ENCODE data around the gene ATP6V0C.

The ATP6V0C gene

DNA sequence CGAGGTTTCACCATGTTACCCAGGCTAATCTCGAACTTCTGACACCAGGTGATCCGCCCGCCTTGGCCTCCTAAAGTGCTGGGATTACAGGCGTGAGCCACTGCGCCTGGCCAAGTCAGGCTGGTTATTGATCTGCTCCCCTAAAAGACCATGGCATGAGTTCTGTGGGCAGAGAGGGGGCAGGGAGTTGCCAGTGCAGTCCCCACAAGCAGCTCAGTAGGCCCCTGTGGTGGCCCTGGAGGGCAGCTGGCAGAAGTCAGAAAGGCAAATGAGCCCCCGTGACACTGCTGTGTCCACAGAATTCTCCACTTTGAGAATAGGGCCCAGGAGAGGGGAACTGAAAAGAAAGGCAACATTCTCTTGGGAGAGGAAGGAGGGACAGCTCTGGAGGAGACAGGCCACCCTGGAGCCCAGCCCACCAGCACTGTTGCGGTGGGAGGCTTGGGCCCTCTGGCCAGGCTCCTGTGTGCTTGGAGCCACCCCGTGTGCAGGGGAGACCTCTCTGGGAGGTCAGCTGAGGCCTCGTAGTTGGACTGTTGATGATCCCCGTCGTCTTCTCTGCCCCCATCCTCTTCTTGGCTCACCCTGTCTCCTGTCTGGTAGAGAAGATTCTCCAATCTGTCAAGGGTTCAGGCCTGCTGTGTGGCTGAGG lies 4.3 kb downstream of the ATP6V0C start:
- TF ChIP-seq EZH2 (IDR thresholded peaks at IDR 0.05; ENCODE audit: borderline replicate concordance, low read length) = no peak
- TF ChIP-seq, protein P1, sequence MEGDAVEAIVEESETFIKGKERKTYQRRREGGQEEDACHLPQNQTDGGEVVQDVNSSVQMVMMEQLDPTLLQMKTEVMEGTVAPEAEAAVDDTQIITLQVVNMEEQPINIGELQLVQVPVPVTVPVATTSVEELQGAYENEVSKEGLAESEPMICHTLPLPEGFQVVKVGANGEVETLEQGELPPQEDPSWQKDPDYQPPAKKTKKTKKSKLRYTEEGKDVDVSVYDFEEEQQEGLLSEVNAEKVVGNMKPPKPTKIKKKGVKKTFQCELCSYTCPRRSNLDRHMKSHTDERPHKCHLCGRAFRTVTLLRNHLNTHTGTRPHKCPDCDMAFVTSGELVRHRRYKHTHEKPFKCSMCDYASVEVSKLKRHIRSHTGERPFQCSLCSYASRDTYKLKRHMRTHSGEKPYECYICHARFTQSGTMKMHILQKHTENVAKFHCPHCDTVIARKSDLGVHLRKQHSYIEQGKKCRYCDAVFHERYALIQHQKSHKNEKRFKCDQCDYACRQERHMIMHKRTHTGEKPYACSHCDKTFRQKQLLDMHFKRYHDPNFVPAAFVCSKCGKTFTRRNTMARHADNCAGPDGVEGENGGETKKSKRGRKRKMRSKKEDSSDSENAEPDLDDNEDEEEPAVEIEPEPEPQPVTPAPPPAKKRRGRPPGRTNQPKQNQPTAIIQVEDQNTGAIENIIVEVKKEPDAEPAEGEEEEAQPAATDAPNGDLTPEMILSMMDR (IDR thresholded peaks at IDR 0.05; ENCODE audit: low read length) = no peak
- Histone ChIP-seq H3K27me3 (ENCODE audit: insufficient read depth, low read length) (no peaks in the 10 kb centered on the region), H3K9ac (ENCODE audit: low read length) (no peak overlapping the region), H3K9me3 (ENCODE audit: low read length) (no peaks in the 10 kb centered on the region), H4K20me1 (ENCODE audit: insufficient read depth, low read length) (no peaks in the 10 kb centered on the region), H3K4me3 (ENCODE audit: low read depth, low read length, poor library complexity, severe bottlenecking) (no peak overlapping the region), H3K9me2 (ENCODE audit: low read depth, low read length) (no peaks in the 10 kb centered on the region), H3K36me3 (ENCODE audit: insufficient read depth, low read length) (peaks cover 4% of the 10 kb centered on the region; the same call in 1 of the 2 replicates), H3K4me2 (ENCODE audit: low read length) (no peak overlapping the region), H3F3A (ENCODE audit: insufficient read depth, low read length) (no peaks in the 10 kb centered on the region), H3K4me1 (ENCODE audit: insufficient read depth, low read length, severe bottlenecking) (peaks cover 41% of the 10 kb centered on the region), H3K79me2 (ENCODE audit: insufficient read depth, low read length) (peaks cover 33% of the 10 kb centered on the region), H2AFZ (ENCODE audit: low read length) (no peak overlapping the region), H3K27ac (ENCODE audit: low read depth, low read length, poor library complexity, severe bottlenecking) (no peak overlapping the region)

DNA sequence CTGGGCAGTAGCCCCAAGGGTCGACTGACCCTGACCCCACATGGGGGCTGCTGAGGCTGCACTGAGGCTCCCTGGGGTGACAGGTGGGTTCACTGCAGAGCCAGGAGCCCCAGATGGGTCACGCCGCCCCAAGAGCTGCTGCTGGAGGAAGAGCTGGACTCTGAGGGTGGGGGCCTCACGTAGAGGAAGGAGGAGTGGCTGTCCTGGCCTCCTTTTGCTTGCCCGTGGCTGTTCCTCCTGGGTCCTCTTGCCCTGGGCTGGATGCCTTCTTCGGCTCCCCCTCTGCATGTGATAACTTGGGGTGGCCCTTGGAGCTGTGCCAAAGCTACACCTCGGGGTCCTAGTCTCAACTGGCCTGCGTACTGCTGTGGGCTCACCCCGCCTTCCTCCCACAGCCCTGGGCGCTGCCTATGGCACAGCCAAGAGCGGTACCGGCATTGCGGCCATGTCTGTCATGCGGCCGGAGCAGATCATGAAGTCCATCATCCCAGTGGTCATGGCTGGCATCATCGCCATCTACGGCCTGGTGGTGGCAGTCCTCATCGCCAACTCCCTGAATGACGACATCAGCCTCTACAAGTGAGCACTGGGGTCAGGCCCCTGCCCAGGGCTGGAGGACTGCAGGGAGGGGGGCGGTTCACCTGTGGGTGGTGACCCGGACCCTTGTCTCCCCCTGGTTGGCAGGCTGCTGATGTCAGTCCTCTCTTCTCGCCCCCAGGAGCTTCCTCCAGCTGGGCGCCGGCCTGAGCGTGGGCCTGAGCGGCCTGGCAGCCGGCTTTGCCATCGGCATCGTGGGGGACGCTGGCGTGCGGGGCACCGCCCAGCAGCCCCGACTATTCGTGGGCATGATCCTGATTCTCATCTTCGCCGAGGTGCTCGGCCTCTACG lies 5.3 kb downstream of the ATP6V0C start:
- H3K27ac ChIP-seq (ENCODE audit: low read depth, low read length, poor library complexity, severe bottlenecking) = no peak overlapping the region
- peaks cover 5% of the 10 kb centered on the region; the same call in 1 of the 2 replicates for H3K36me3 ChIP-seq (ENCODE audit: insufficient read depth, low read length)
- TF ChIP-seq, protein P1 (IDR thresholded peaks at IDR 0.05; ENCODE audit: low read length) = no peak
- TF ChIP-seq EZH2 (IDR thresholded peaks at IDR 0.05; ENCODE audit: borderline replicate concordance, low read length) = no peak
- no peak overlapping the region for H3K4me3 ChIP-seq (ENCODE audit: low read depth, low read length, poor library complexity, severe bottlenecking)
- peaks cover 33% of the 10 kb centered on the region for H3K79me2 ChIP-seq (ENCODE audit: insufficient read depth, low read length)
- no peaks in the 10 kb centered on the region for H3K27me3 ChIP-seq (ENCODE audit: insufficient read depth, low read length)
- H3K9me2 ChIP-seq (ENCODE audit: low read depth, low read length) = no peaks in the 10 kb centered on the region
- H3K9ac ChIP-seq (ENCODE audit: low read length) = no peak overlapping the region
- H3K4me2 ChIP-seq (ENCODE audit: low read length) = no peak overlapping the region
- no peaks in the 10 kb centered on the region for H3F3A ChIP-seq (ENCODE audit: insufficient read depth, low read length)
- H3K4me1 ChIP-seq (ENCODE audit: insufficient read depth, low read length, severe bottlenecking) = peaks cover 37% of the 10 kb centered on the region
- H4K20me1 ChIP-seq (ENCODE audit: insufficient read depth, low read length) = no peaks in the 10 kb centered on the region
- no peak overlapping the region for H2AFZ ChIP-seq (ENCODE audit: low read length)
- H3K9me3 ChIP-seq (ENCODE audit: low read length) = no peaks in the 10 kb centered on the region

- no peak overlapping the region for H2AFZ ChIP-seq (ENCODE audit: low read length)
- peak overlapping the region; percentile 65 for H3K4me2 ChIP-seq (ENCODE audit: low read length)
- no peaks in the 10 kb centered on the region for H3K9me3 ChIP-seq (ENCODE audit: low read length)
- no peaks in the 10 kb centered on the region for H4K20me1 ChIP-seq (ENCODE audit: insufficient read depth, low read length)
- peaks cover 11% of the 10 kb centered on the region; the same call in 1 of the 2 replicates for H3K36me3 ChIP-seq (ENCODE audit: insufficient read depth, low read length)
- H3F3A ChIP-seq (ENCODE audit: insufficient read depth, low read length) = no peaks in the 10 kb centered on the region
- H3K4me1 ChIP-seq (ENCODE audit: insufficient read depth, low read length, severe bottlenecking) = peaks cover 36% of the 10 kb centered on the region
- H3K4me3 ChIP-seq (ENCODE audit: low read depth, low read length, poor library complexity, severe bottlenecking) = peak overlapping the region; percentile 65
- no peaks in the 10 kb centered on the region for H3K9me2 ChIP-seq (ENCODE audit: low read depth, low read length)
- peak overlapping the region; percentile 46; the same call in 1 of the 2 replicates for H3K9ac ChIP-seq (ENCODE audit: low read length)
- peak overlapping the region; percentile 32 for H3K27ac ChIP-seq (ENCODE audit: low read depth, low read length, poor library complexity, severe bottlenecking)
- no peaks in the 10 kb centered on the region for H3K27me3 ChIP-seq (ENCODE audit: insufficient read depth, low read length)
- TF ChIP-seq, protein P1 (IDR thresholded peaks at IDR 0.05; ENCODE audit: low read length) = no peak
- no peak for TF ChIP-seq EZH2 (IDR thresholded peaks at IDR 0.05; ENCODE audit: borderline replicate concordance, low read length)
- peaks cover 31% of the 10 kb centered on the region for H3K79me2 ChIP-seq (ENCODE audit: insufficient read depth, low read length)
These were observed 5.9 kb downstream of the ATP6V0C start for GRCh38 chr16:2519711-2520080.

All from OCI-LY1 (cell line).